Endothelial cell of umbilical vein (primary cell): ENCODE results near the gene CEP89.

Source experiments
- EZH2 ChIP-seq: IDR thresholded peaks from 2 replicates; pipeline ENCODE4 v1.6.1; 2012; ENCODE audit warnings: borderline replicate concordance, low read depth, mild to moderate bottlenecking, moderate library complexity, low read length, inconsistent platforms; ENCODE audit not compliant: severe bottlenecking
- GATA2 ChIP-seq: IDR thresholded peaks from 2 replicates; pipeline ENCODE4 v1.7.0; 2011; ENCODE audit warnings: low read depth, mild to moderate bottlenecking, moderate library complexity, mixed read lengths, low read length; ENCODE audit not compliant: insufficient read length, insufficient read depth
- POLR2A ChIP-seq: IDR thresholded peaks from 2 replicates; pipeline ENCODE4 v1.6.1; 2012; ENCODE audit warnings: low read depth, mild to moderate bottlenecking, control low read depth, low read length
- POLR2AphosphoS5 ChIP-seq: IDR thresholded peaks from 2 replicates; pipeline ENCODE4 v1.6.1; 2012; ENCODE audit warnings: low read depth, mild to moderate bottlenecking, control low read depth, low read length, moderate library complexity; ENCODE audit not compliant: insufficient read depth
- TF ChIP-seq, protein P1 (sequence below), 2 donors: IDR thresholded peaks; 1 replicate in 1 of 2; 2 replicates in 1 of 2; pipeline ENCODE4 v1.5.1; 2011; ENCODE audit warnings: low read length in 2 of 2, mild to moderate bottlenecking in 2 of 2, moderate library complexity in 2 of 2, control low read depth in 1 of 2, inconsistent platforms in 1 of 2, low read depth in 1 of 2; ENCODE audit not compliant: insufficient read depth in 1 of 2; ENCODE audit errors: extremely low read depth in 1 of 2

GRCh38 chr19:32831611-32832010 lies 140.1 kb downstream of the CEP89 start:
- TF ChIP-seq POLR2A (no peak), EZH2 (no peak), POLR2AphosphoS5 (no peak), GATA2 (no peak)
- TF ChIP-seq, protein P1, sequence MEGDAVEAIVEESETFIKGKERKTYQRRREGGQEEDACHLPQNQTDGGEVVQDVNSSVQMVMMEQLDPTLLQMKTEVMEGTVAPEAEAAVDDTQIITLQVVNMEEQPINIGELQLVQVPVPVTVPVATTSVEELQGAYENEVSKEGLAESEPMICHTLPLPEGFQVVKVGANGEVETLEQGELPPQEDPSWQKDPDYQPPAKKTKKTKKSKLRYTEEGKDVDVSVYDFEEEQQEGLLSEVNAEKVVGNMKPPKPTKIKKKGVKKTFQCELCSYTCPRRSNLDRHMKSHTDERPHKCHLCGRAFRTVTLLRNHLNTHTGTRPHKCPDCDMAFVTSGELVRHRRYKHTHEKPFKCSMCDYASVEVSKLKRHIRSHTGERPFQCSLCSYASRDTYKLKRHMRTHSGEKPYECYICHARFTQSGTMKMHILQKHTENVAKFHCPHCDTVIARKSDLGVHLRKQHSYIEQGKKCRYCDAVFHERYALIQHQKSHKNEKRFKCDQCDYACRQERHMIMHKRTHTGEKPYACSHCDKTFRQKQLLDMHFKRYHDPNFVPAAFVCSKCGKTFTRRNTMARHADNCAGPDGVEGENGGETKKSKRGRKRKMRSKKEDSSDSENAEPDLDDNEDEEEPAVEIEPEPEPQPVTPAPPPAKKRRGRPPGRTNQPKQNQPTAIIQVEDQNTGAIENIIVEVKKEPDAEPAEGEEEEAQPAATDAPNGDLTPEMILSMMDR (IDR thresholded peaks at IDR 0.05; ENCODE audit: extremely low read depth in 1 of 2, insufficient read depth in 1 of 2, low read depth in 1 of 2, low read length in 2 of 2), result no peak
